Activated T-cell treated with anti-CD3 and anti-CD28 coated beads for 4 hours (primary cell): ENCODE measurements around the gene ZDHHC4.
A peak's percentile ranks its signal among the peaks of the same experiment; 100 is the strongest.

Experiments
- DNase-seq: peaks from one replicate; pipeline ENCODE4 v3.0.0-alpha.2; 2020

Gene ZDHHC4

GRCh38 chr7:6577369-6578113 is at the start of gene ZDHHC4:
Gene ZDHHC4, plus strand, starts transcription at chr7:6577454. Its CDS starts 3,108 bp downstream, at chr7:6580562.
- DNase-seq: peak; percentile 81

GRCh38 chr7:6528401-6529130 is 48.7 kb upstream of the ZDHHC4 start:
- no peak for DNase-seq

DNA sequence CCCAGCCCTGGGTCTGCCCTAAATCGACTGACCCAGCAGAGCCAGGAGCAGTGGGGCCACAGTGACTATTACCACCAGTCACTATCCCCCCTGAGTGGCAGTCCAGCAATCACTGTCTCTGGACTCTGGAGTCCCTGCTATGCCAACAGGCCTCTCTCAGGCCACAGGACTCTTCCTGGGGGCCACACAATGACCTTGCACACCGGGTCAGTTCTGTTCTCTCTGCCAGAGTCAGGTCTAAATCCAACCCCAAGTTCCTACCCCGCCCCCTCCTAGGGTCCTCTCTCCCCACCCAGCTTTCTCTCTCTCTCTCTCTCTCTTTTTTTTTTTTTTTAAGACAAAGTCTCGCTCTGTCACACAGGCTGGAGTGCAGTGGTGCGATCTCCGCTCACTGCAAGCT is 47.6 kb upstream of the ZDHHC4 start:
- DNase-seq: no peak

DNA sequence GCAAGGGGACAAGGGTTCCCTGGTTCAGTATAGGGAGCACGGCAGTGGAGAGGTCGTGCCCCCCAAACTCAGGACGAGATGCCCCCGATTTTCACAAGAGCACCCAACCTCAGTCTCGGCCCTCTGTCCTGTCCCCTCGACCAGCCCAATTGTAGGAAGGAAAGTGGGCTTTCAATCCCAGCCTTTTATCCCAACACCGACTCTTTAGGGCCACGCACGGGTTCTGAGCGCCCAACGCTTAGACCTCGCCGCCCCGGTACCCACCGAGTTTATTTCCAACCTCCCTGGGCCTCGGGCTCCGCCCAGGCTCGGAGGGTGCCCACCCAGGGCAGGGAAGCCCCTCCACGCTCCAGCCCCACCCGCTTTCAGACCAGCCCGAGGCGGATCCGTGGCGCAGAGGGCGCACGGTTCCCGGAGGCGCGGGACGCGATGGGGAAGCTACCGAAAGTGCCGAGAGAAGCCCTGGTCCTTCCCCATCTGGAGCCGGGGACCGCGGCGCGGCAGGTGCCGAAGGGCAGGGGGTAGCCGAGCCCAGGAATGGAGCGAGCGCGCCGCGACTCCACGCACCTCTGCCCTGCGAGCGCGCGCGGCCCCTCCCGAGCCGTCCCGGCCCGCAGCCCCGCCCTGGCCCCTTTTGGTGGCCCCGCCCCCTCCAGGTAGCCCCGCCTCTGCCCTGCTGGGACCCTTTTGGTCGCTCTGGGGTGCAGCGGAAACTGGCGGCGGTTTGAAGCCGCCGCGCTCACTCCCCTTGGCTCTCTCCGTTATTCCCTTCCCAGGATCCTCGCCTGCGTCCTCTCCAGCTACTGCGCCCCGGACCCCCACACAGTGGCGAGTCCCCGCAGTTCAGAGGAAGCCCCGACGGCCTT is 46.4 kb upstream of the ZDHHC4 start:
- peak; percentile 59 for DNase-seq

GRCh38 chr7:6531492-6532279 is 45.6 kb upstream of the ZDHHC4 start:
- no peak for DNase-seq

GRCh38 chr7:6532516-6532915 is 44.7 kb upstream of the ZDHHC4 start:
- no peak for DNase-seq

GRCh38 chr7:6533893-6534495 is 43.3 kb upstream of the ZDHHC4 start:
- DNase-seq: no peak

DNA sequence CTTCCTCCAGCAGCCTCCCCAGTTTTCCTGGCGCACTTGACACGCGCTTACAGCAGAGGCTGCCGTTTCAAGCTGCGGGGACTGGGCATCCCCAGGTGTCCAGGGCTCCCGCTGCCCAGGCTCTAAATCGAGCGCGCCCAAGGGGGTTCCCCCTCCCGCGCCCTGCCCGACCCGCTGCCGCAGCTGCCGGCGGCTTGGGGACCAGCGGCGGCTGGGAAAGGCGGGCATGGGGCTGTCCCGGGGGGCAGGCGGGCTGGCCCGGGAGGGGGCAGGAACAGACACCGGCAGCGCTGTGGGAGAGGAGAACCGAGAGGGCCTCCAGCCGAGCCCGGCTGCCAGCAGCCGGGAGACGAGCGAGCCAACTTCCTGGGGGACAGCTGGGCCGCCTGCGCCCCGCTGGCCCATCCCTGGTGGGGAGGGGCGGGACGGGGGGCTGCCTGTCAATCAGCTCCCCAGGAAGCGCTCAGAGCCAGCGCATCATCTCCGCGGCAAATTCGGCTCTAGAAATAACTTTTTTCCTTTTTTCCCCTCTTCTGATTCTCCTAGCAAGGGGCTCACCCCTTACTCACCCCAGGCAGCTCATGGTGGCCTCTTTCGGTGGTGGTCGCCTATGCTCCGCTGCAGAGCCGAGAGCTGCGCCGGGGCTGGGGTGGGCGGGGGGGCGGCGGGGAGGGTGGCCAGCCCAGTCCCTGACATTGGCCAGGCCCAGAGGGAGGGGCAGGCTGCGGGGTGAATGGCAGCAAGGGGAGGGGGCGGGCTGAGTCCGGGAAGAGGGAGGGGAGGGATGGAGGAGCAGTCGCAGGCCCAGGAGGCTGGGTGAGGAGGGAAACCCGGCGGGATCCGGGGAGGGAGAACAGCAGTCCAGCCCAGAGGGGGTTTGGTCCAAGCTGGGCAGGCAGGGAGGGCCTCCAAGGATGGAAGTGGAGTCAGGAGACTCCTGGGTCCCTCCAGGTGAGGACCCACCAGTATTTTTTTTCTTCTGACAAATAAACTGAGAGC is 40.7 kb upstream of the ZDHHC4 start:
- DNase-seq: no peak

DNA sequence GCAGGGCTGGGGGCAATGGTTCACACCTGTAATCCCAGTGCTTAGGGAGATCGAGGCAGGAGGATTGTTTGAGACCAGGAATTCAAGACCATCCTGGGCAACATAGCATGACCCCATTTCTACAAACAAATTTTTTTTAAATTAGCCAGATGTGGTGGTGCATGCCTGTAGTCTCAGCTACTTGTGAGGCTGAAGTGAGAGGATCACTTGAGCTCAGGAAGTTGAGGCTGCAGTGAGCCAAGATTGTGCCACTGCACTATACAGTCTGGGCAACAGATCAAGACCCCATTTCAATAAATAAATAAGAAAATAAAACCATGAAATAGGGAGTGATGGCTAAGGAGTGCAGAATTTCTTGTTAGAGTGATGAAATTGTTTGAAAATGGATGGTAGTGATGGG is 34.9 kb upstream of the ZDHHC4 start:
- no peak for DNase-seq

DNA sequence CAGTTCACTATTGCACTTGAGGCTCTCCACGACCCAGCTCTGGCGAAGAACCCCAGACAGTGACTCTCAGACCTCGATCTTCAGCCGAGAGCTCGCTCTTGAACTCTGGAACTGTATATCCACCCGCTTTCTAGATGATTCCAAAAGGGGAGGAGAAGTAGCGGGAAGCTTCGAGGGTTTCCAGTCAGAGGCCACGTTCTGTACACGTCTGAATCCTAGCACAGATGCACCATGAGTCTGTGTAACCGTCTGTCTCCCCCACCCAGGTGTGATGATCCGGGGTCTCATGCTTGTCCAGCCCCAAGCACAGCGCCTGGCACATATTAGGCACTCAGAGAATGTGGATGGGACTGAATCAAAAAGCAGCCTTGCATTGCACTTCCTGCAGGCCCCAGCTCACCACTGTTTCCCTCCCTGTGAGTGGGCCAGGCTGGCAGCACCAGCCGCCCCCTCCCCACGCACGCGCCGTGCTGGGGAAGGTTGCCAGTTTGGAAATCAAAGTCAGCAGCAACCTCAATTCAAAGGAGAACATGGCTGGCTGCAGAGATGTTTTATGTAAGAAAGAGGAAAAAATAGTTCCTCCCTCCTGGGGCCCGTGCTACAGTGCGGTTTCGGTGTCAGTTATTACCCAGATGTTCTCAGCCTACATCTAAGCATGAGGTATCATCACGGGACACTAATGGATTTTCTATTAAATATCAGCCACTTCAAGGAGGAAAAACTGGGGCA is 31.7 kb upstream of the ZDHHC4 start:
- DNase-seq: no peak

DNA sequence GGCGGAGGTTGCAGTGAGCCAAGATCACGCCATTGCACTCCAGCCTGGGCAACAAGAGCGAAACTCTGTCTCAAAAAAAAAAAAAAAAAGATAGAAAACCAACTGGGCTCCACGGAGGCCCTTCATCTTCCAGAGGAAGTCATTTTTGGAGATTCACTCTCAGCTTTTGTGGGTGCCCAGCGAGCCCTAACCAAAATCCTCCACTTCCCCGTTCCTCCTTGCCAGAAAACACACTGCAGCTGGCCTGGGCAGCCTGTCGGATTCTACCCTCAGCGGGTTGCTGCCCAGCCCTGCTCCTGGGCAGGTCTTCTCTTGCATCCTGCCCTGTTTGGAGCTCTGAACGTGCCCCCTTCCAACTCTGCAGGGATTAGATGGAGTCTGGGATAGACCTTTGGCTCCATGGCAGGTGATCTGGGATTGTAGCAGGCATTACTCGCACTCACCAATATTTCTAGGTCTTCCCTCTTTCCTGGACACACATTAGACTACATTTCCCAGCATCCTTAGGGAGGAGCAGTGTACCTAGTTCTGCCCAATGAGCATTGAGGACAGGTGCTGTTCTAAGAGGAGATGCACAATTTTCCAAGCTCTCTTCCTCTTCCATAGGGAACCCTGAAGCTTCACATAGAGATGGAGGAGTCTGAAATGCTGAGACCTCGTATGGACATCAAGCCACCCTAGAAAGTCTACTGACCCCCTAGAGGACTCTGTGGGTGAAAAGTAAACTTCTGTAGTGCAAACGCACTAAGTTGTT is 30.6 kb upstream of the ZDHHC4 start:
- DNase-seq: no peak

DNA sequence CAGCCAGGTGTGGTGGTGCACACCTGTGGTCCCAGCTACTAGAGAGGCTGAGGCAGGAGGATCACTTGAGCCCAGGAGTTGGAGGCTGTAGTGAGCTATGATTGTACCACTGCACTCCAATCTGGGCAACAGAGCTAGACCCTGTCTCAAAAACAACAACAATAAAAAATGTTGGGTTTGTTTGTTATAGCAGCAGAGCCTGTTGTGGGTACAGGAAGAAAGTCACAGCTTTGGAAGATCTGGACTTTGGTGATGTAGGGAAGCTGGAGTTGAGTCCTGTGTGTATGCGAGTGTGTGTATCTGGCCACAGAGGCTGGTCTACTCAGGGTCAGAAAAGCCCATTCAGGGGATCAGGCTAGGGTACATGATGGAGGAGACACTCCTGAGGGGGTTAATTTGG is 29.9 kb upstream of the ZDHHC4 start:
- DNase-seq: no peak

- DNase-seq: no peak
Observed at GRCh38 chr7:6551016-6551511, 26.2 kb upstream of the ZDHHC4 start, which contains the start of gene GRID2IP. Gene GRID2IP, minus strand, starts transcription at chr7:6551461. Its CDS starts 25 bp downstream, at chr7:6551436.

DNA sequence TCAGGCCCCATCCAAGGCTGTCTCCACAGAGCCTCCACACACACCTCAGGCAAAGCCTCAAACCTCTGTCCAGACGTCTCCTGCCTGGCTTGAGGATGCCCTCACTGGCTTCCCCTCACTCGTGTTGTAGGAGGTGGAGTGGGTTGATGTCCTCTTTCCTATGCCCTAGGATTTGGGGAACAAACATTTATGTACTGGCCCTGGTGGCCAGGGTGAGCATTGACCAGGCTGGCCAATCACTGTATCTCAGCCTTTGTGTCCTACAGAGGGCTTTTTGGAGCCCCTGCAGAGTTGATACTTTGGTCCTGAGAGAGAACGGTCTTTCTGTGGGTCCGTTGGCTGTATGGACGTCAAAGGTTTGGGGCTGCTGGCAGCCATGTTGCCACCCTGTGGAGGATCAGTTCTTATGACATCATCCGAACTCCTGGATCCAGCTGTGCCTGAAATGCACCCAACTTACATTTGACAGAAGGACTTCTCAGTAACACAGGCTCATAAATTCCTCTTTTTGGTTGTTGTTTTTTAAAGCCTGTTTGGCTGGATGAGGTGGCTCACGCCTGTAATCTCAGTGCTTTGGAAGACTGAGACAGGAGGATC is 23.7 kb upstream of the ZDHHC4 start:
- DNase-seq: no peak

DNA sequence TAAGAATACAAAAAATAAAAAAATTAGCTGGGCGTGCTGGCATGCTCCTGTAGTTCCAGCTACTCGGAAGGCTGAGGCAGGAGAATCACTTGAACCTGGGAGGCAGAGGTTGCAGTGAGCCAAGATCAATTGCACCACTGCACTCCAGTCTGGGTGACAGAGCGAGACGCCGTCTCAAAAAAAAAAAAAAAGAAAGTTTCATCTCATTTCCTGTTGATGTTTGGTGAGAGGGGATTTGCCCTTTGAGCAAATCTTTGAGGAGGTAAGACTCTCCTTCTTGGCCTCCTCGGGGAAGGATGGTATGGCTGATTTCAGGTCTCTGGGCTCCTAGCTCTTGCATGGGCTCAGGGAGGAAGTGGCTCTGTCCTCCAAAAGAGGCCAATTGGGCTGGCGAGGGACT is 22.4 kb upstream of the ZDHHC4 start:
- DNase-seq: no peak

GRCh38 chr7:6556196-6556595 is 21.1 kb upstream of the ZDHHC4 start:
- DNase-seq: no peak

GRCh38 chr7:6558837-6559236 is 18.4 kb upstream of the ZDHHC4 start:
- no peak for DNase-seq

- no peak for DNase-seq
Observed at GRCh38 chr7:6559896-6560295, 17.4 kb upstream of the ZDHHC4 start.

DNA sequence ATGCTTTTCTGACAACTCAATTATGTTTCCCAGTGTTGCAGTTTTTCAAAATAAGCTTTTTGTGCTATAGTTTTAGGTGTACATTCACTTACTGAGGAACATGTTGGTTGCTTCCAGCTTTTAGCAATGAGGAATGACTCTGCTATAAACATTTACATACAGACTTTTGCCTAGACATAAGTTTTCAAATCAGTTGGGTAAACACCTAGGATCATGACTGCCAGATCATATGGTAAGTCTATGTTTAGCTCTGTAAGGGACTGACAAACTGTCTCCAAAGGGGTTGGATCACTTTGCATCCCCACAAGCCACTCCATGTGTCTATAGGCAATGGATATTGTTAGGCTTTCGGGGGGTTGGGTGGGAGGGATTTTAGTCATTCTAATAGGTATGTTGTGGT is 15.1 kb upstream of the ZDHHC4 start:
- no peak for DNase-seq
